Right lobe of liver (tissue), 6 donors: ENCODE data around the gene GRIP1. TPM values are rescaled to one million over a fixed set of nuclear protein-coding genes. Genes with fewer than 3 reads are reported as not detected.

Source experiments
- ATAC-seq, 4 donors: fragments of 200-7000 bp; cut with Tn5 transposase; one replicate each; pipeline ENCODE4 v1.9.1; 2020; ENCODE audit warnings: mild to moderate bottlenecking in 4 of 4, moderate library complexity in 4 of 4
- DNase-seq, 3 donors: peaks; one replicate each; pipeline ENCODE4 v3.0.0-alpha.2; 2020
- H3K27ac ChIP-seq, 3 donors: fragments of 200-600 bp; one replicate each; pipeline ENCODE4 v1.8.0; 2022
- H3K27me3 ChIP-seq, 2 donors: fragments of 200-600 bp; one replicate each; pipeline ENCODE4 v1.8.0; 2022
- H3K36me3 ChIP-seq, 4 donors: fragments of 200-600 bp; sonication (generic) in 1 of 4; one replicate each; pipeline versions ENCODE4 v1.5.1 to v1.8.0; 2017 to 2022; ENCODE audit warnings: control low read depth in 1 of 4
- H3K4me1 ChIP-seq, 4 donors: fragments of 200-600 bp; sonication (generic) in 1 of 4; one replicate each; pipeline versions ENCODE4 v1.5.1 to v1.8.0; 2017 to 2022; ENCODE audit warnings: control low read depth in 1 of 4
- H3K4me3 ChIP-seq, 3 donors: fragments of 200-600 bp; one replicate each; pipeline ENCODE4 v1.8.0; 2022
- H3K9me3 ChIP-seq, 4 donors: fragments of 200-600 bp; sonication (generic) in 1 of 4; one replicate each; pipeline versions ENCODE4 v1.5.1 to v1.8.0; 2017 to 2022; ENCODE audit warnings: control low read depth in 1 of 4
- POLR2A ChIP-seq: fragments of 450-650 bp; IDR thresholded peaks from one replicate; pipeline ENCODE4 v1.6.1; 2017; ENCODE audit warnings: antibody characterized with exemption, mild to moderate bottlenecking
- WGBS: methylation state at CpG from one replicate; pipeline ENCODE4 v1.1.6; 2018; ENCODE audit warnings: low coverage, low lambda C conversion rate; ENCODE audit not compliant: insufficient coverage; ENCODE audit errors: missing lambda C conversion rate; 5-methylcytosine and 5-hydroxymethylcytosine counted together
- intact Hi-C, 2 donors: fragments of 100-400 bp; cut with DNase I; formaldehyde crosslinking; loops; one replicate each; pipeline versions ENCODE4 v1.11.2 to v1.14.1; 2022
- total RNA-seq, 6 experiments: library from RNA; depleted of rRNA in 2 of 6; stranded (reverse); fragments of >200 nt in 2 of 6; fragmentation: NEBNext Ultra II Directional in 3 of 6; extraction: Animal tissue kit (Norgen Biotek cat#: 25700) in 3 of 6; gene quantifications; one replicate each; pipeline versions ENCODE4 v1.1.0 to v1.2.4, GENCODE V29; 2016 to 2023
- TF ChIP-seq, protein P1 (sequence below), 4 donors: fragments of 200-600 bp in 3 of 4; fragments of 450-650 bp in 1 of 4; IDR thresholded peaks; one replicate each; pipeline versions ENCODE4 v1.5.1 to v1.8.0; 2016 to 2022; ENCODE audit warnings: antibody characterized with exemption in 4 of 4, mild to moderate bottlenecking in 2 of 4
- donor health status: DM: no; HTN: yes; CAD: no.
- donor health status: DM: no; HTN: no; CAD: no.
- donor health status: DM: no; HTN: no; CAD: no.
- donor health status: DM: no; HTN: yes; CAD: no.
- donor health status: DM: no; HTN: yes; CAD: no.

GRIP1 gene
- total RNA-seq, 6 experiments from 2014 or later, result 0.22 to 0.78 (median 0.26) TPM; not detected in 3

DNA sequence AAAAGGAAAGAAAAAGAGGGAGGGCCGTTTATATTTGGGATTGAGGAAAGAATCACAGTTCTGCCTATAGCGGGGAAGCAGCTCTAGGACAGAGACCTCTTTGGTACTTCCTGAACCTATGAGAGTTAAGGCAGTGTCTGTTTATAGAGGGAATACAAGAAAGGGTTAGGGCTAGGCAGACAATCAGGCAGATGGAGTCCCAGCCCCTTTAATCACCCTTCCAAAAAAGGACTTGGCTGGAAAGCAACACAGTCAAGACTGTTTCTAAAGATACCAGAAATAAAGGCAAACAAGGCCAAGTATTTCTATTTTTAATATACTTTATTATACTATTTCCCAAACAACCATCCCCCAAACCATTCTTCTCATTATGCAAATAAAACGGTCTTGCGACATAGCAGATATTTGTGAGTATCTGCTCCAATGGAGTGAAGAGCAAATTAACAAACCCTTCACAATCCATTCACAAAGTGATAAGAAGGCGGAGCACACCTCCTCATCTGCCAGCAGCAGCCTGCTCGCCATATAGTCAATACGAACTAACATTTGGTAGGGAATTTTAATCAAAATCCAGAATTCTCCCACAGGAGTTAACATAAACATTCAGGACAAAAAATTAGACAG lies 697 bp upstream of the GRIP1 start:
- ATAC-seq (no peak), DNase-seq (no peak)
- Histone ChIP-seq H3K9me3 (no peaks in the 10 kb centered on the region), H3K4me3 (no peak overlapping the region), H3K27ac (no peak overlapping the region), H3K27me3 (no peaks in the 10 kb centered on the region), H3K36me3 (no peaks in the 10 kb centered on the region), H3K4me1 (no peaks in the 10 kb centered on the region)
- intact Hi-C loops, result no loop called here
- WGBS, result 48% methylated on average over 7 of the region's 7 CpGs
- no peak for TF ChIP-seq POLR2A
- TF ChIP-seq, protein P1, sequence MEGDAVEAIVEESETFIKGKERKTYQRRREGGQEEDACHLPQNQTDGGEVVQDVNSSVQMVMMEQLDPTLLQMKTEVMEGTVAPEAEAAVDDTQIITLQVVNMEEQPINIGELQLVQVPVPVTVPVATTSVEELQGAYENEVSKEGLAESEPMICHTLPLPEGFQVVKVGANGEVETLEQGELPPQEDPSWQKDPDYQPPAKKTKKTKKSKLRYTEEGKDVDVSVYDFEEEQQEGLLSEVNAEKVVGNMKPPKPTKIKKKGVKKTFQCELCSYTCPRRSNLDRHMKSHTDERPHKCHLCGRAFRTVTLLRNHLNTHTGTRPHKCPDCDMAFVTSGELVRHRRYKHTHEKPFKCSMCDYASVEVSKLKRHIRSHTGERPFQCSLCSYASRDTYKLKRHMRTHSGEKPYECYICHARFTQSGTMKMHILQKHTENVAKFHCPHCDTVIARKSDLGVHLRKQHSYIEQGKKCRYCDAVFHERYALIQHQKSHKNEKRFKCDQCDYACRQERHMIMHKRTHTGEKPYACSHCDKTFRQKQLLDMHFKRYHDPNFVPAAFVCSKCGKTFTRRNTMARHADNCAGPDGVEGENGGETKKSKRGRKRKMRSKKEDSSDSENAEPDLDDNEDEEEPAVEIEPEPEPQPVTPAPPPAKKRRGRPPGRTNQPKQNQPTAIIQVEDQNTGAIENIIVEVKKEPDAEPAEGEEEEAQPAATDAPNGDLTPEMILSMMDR (IDR thresholded peaks at IDR 0.05), result no peak

DNA sequence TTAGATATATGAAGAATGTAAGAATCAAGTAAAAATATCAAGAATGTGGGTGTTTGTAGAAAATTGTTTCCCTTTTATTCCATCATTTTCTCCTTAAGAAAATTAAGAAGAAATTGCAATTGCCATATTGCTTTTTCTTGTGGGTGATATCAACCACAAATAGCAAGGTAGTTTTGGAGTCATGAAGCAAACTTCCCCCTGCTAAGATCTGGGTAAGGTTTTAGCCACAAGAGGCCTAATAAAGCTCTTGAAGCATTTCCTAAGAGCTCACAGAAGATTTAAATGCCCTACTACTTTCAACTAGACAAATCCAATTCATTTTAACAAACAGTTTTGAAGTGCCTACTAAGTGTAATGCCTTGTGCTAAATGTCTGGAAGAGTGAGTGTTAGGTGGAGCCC lies 2.6 kb downstream of the GRIP1 start:
- DNase-seq (no peak), ATAC-seq (no peak)
- no peak overlapping the region for H3K4me3 ChIP-seq
- intact Hi-C loops, result no loop called here
- H3K27me3 ChIP-seq, result no peaks in the 10 kb centered on the region
- no peaks in the 10 kb centered on the region for H3K9me3 ChIP-seq
- no peak for TF ChIP-seq POLR2A
- TF ChIP-seq, protein P1 (IDR thresholded peaks at IDR 0.05), result no peak
- H3K36me3 ChIP-seq, result no peaks in the 10 kb centered on the region
- H3K27ac ChIP-seq, result no peak overlapping the region
- H3K4me1 ChIP-seq, result no peaks in the 10 kb centered on the region

DNA sequence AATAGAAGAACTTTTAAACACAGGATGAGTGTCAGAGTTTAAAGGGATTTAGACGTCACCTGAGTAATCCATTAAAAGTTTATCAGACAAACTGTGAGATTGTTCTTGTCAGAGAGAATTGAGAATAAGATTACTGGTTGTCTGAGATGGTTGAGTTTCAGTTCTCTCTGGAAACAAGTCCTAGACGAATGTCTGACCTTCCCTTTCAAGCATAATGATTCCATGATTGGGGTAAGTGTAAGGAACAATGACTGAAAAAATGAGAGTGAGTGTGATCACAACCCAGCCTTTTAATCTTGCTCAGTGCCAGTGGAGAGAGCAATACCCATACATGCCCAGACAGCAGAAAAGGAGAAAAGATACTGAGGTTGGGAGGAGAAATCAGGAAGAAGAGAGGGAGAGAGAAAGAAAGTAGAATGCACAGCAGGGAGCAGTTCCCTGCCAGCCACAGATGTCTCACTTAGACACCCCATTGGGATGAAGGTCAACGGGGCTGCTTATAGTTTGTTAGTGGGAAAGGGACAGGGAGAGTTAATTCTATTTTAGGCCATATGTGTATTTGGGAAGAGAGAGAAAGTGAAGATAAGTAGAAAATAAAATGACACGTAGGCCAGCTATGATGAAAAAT lies 4.3 kb downstream of the GRIP1 start:
- DNase-seq (no peak), ATAC-seq (no peak)
- no peak overlapping the region for H3K27ac ChIP-seq
- 19% methylated on average over 4 of the region's 4 CpGs for WGBS
- H3K27me3 ChIP-seq, result no peaks in the 10 kb centered on the region
- no peak overlapping the region for H3K4me3 ChIP-seq
- intact Hi-C loops, result no loop called here
- no peaks in the 10 kb centered on the region for H3K4me1 ChIP-seq
- no peak for TF ChIP-seq POLR2A
- TF ChIP-seq, protein P1 (IDR thresholded peaks at IDR 0.05), result no peak
- no peaks in the 10 kb centered on the region for H3K36me3 ChIP-seq
- H3K9me3 ChIP-seq, result no peaks in the 10 kb centered on the region

DNA sequence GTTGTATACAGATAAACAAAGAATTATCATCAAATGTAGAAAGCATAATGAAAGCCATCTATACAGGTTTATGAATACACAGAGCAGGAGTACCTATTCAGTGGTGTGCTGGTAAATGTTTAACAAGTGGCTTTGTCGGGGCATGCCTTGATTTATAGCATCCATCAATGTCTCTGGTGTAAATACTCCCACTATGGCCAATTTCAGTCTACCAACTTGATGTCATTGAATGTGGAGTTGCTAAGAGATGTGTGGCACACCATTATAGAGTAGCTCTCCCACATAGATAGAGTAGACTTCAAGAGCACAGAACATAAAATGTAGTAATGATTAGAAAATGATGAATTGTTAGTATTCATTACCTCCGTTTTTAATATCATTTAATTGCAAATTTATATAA lies 9.3 kb downstream of the GRIP1 start:
- intact Hi-C loops, result no loop called here
- Histone ChIP-seq H3K27ac (no peak overlapping the region), H3K27me3 (no peaks in the 10 kb centered on the region), H3K36me3 (no peaks in the 10 kb centered on the region), H3K4me1 (no peaks in the 10 kb centered on the region), H3K9me3 (no peaks in the 10 kb centered on the region), H3K4me3 (no peak overlapping the region)
- DNase-seq, result no peak
- ATAC-seq, result no peak
- no peak for TF ChIP-seq POLR2A
- TF ChIP-seq, protein P1 (IDR thresholded peaks at IDR 0.05), result no peak
- 45% methylated on average over 2 of the region's 2 CpGs for WGBS
